NOMO-1 treated with dmso at 0.1 percent for 144 hours (cell line): ENCODE data around the gene MCL1.
"Not testable (repeated sequence)": the region's sequence is repeated elsewhere in the genome, so short reads cannot be mapped to it uniquely, and the experiment has no call there.

Experiments
- DNase-seq: peaks from one replicate; lab custom pipeline; 2025; ENCODE audit not compliant: unreplicated experiment; lab: John Stamatoyannopoulos, UW

MCL1 gene

DNA sequence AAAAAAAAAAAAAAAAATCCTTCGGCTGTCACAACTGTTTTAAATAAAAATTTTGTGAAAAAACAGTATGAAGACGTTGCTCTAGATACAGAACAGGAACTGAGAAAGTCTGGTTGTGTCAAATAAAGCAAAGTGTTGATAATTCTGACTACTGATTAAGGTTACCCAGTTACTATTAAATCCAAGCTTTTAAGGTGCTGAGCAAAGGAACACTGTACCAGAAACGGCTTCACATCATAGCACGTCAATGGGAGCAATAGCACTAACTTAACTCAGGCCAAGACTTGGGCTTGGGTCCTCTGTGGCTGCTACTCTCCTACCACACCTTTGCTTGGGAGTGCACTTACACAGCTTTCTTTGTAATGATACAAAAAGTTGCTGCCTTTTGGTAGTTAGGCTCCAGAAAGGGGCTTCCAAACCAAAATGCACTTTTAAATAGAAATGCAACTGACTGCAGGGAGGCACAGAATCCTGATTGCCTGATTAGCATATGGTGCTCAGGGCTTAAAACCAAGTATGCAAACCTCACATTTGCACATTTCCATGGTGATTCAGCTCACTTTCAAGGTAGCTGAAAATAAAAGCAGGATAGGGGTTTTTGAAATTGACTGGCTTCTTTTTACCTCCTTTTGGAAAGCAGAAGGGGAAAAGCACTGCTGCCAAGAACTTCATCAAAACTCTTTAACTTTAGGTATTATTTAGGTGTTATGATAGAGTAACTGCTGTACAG lies 6.3 kb downstream of the MCL1 start:
- no peak for DNase-seq

DNA sequence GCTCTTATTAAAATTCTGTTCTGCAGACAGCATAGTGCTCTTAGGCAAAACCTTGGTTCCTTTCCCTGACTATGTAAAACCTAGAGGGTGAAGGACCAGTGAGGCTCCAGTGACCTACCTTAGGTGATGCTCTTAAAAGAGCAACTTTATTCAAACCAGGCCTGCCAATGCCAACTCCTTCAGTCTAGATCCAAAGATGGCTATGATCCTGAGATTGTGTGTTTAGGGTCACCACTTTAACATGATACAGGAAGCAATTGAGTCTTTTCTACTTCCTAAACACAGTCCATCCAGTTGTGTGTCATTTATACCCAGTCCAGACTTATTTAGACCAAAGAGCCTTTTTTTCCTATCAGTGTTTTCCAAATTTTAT lies 10.8 kb downstream of the MCL1 start:
- DNase-seq = no peak

DNA sequence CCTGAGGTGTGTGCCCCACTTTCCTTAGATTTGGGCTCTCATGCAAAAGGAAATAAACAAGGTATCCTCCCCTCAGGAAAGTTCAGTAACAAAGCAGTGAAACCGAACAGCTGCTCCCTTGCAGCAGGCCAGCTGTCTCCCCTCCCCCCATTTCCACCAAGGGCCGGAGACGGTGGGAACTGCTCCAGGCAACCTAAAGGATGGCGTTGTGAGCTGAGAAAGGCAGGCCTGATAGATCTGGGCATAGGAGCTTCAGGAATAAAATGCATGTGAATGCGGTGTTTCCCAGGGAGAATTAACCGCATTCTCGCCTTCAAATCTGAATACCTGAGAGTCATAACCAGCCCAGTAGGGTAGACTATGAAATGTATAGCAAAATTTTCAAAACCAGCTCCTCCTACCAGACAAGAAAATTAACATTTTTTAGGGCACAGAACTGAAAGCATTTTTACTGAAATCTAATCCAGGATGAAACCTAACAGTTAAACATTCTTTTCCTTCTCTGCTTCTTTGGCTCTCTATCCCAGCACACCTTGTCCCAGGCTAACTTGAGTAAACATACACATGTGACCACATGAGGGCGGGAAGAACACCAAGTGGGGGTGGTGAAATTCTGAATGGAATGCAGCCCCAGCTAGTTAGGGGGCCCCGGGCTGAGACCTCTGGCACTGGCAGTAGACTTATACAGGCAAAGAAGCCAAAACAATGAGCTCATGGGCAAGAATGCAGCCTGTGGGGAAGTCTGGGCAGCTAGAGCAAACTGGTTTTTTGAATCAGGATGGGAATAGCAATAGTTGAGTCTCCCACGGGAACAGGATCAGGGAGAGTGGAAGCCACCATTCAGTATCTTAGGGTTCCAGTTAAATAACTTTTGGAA lies 11.5 kb downstream of the MCL1 start:
- DNase-seq = no peak

DNA sequence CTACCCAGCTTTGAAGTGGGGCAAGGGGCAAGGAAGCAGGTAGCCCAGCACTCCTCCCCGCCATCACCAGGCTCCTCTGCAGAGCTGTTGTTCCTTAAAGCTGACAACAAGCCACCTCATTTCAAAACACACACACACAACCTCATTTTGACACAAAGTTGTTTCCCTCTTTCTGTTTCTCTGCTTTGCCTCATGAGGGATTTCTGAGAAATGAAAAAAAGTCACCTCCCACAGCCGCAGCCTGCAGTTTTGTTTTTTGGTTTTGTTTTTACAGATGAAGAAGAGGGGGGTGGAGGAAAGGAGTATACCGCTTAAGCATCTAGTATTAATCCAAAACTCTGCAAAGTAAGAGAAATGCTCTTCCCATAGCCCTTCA lies 12.1 kb downstream of the MCL1 start:
- no peak for DNase-seq

DNA sequence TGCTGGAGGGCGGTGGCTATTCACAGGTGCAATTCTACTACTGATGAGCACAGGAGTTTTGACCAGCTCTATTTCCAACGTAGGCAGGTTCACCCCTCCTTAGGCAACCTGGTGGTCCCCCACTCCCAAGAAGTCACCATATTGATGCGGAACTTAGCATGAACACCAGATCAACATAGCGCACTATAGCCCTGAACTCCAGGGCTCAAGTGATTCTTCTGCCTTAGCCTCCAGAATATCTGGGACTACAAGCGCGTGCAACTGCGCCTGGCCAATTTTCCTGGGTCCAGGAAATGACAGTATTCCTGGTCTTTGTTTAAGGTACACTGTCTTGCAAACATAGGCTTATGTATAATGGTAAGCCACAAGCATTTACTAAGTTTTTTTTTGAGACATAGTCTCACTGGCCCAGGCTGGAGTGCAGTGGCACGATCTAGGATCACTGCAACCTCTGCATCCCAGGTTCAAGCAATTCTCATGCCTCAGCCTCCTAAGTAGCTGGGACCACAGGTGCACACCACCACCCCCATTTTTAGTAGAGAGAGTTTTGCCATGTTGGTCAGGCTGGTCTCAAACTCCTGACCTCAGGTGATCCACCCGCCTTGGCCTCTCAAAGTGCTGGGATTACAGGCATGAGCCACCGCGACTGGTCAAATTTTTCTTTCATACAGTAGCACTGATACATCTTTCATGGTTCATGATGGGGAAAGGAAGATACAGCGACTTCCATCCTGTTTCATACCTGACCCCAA lies 12.6 kb downstream of the MCL1 start:
- DNase-seq = no peak

DNA sequence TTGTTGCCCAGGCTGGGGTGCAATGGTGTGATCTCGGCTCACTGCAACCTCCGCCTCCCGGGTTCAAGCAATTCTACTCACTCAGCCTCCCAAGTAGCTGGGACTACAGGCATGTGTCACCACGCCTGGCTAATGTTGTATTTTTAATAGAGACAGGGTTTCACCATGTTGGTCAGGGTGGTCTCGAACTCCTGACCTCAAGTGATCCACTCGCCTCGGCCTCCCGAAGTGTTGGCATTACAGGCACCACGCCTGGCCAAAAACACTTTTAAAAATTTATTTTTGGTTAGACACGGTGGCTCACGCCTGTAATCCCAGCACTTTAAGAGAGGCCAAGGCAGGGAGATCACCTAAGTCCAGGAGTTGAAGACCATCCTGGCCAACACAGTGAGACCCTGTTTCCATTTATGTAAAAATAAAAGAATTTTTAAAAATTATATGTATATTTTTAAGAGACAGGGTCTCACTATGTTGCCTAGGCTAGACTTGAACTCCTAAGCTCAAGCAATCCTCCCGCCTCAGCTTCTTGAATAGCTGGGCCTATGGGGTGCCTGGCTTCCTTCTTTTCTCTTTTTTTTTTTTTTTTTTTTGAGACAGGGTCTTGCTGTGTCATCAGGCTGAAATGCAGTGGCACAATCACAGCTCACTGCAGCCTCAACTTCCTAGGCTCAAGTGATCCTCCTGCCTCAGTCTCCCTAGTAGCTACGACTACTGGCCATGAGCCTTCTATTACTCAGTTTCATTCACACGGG lies 14.0 kb downstream of the MCL1 start:
- DNase-seq = not testable (repeated sequence)

DNA sequence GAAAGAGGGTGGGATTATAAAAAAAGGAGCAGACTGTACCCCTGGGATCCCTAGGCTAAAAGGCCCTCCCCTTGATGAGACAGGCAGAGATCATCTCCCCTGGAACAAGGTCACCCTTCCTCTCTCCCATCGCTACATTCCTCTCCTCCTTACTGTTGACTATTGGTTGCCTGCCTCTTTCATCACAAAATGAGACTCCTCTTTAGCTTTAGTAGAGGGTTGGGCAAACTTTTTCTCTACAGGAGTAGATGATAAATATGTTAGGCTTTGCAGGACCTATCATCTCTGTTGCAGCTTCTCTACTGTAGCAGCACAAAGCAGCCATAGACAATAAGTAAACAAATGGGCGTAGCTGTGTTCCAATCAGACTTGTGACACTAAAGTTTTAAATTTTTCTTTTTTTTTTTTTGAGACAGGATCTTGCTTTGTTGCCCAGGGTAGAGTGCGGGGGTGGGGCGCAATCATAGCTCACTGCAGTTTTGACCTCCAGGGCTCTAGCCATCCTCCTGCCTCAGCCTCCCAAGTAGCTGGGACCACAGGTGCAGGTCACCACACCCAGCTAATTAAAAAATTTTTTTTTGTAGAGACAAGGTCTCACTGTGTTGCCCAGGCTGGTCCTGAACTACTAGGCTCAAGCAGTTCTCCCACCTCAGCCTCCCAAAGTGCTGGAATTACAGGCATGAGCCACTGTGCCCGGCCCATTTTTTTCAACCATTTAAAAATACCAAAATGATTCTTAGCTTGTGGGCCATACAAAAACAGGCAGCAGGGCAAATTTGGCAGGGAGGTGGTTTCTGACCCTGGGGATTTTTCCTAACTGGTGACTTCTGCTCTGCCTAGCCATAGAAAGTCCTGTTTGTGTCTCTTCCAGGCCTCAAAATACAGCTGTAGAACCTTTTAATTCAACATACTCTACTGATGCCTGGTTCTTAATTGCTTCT lies 15.1 kb downstream of the MCL1 start:
- no peak for DNase-seq

DNA sequence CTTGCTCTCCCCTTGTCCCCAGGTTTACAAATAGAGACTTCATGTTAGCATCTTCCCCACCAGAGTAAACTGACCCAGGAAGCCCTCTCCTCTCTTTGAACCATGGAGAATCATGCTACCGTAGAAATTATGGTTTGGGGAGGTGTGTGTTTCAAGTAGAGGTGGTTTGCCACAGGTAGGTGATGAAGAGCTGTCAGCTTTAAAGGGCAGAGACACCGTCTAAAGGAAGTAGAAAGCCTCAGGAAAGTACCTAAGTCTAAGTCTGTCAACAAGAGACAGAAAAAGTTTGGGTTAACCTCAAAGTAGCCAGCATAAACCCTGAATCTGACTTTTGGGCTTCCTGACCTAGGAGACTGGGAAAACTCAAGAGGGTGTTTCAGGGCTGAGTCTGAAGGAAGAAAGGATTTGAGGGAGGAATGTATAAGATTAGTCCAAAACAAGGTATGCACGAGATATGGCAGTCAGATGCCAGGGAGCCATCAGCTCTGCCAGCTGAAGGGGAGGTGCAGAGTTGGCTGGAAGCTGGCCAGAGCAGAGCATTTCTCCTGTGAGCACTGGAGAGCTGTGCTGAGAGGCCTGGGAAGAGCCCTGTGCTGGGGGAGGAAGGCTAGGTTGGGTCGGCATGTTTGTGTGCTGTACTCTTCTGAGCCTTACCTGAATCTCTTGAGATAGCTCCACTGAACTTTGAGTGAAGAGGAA lies 15.9 kb downstream of the MCL1 start:
- no peak for DNase-seq

DNA sequence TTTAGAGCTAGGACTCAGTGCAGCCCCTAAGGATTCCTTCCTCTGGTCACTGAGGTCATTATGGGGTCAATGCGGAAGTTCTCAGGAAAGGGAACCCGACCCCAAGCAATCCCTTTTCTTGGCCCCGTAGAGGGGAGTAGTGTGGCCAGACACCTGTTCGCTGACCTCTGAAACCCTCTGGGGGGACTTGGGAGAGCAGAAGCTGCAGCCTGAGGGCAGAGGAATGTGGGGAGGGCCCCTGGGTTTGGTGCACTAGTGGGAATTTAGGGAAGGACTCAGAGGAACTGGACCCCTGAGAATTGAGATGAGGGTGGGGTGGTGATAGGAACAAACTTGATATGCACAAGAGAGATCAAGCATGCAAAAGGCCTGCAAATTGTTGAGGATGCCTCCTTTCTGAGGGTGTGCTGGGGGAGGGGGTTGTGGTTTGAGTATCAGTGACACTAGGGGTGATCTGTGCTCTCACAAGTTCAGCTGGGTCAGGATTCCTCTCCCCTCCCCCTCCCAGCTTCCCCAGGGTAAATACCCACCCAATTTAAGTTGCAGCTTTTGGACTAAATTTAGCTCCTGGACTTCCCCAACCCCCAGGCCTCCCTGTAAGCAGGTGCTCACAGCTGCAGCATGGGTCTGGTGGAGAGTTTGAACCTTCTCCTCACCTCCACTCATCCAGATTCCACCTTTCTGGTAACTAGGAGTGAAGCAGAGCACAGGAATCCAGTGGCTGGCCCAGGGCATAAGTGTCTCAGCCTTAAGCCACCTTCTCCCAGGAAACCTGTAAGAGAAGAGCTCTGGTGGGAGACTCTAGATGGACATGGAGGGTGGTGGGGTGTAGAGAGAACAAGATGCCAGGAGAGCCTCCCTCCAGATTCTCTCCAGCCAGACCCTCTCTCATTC lies 16.7 kb downstream of the MCL1 start:
- no peak for DNase-seq

DNA sequence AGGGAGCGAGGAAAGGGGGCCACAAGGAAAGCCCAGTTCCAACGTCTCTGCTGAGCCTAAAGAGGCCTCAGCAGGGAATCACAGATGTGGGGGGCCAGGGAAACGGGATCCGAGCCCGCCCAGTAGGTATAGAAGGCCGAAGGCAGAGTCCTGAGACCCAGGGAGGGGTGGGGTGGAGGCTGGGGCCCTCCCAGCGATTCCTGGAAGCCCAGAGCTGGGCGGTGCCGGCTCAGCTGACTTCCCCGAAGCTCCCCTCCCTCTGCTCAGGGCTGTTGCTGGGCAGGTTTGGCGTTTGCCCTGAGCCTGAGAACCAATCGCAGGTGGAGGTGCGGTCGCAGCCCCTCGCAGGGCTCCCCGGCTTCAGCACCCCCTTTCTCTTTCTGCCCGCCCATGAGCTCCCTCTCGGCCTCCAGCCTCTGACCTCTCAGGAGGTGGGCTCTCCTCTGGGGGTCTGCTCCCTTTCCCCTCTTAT lies 17.4 kb downstream of the MCL1 start:
- peak; percentile 25 for DNase-seq

DNA sequence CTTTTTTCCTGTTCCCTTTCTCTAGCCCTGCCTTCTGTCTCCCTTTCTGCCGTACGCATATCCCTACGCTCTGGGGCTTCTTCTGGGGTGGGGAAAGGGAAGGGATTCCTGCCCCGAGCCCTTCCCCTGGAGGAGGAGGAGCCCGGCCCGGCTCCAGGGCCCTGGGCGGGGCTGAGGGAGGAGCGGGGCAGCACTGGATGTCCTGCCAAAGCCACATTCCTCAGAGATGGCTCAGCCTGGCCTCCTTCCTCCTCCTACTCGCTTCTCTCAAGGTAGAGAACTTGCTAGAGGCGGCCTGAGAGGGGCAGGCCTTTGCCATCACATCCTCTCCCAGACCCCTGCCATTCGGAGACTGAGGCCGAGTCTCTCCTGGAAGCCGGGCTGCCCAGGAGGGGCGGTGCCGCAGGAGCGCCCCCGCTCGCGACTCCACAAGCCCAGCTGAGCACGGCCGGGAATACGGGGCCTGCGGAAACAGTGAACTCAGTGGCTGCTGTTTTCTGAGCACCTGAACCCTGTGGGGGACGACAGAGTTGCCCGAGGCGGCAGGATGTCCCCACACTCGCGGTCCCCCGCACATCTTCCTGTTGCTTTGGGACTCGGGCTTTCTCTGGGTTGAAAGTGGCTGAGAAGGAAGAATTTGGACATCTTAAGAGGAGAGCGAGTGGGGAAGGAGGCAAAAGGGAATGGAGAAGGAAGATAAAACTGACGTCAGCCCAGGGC lies 18.0 kb downstream of the MCL1 start:
- no peak for DNase-seq

DNA sequence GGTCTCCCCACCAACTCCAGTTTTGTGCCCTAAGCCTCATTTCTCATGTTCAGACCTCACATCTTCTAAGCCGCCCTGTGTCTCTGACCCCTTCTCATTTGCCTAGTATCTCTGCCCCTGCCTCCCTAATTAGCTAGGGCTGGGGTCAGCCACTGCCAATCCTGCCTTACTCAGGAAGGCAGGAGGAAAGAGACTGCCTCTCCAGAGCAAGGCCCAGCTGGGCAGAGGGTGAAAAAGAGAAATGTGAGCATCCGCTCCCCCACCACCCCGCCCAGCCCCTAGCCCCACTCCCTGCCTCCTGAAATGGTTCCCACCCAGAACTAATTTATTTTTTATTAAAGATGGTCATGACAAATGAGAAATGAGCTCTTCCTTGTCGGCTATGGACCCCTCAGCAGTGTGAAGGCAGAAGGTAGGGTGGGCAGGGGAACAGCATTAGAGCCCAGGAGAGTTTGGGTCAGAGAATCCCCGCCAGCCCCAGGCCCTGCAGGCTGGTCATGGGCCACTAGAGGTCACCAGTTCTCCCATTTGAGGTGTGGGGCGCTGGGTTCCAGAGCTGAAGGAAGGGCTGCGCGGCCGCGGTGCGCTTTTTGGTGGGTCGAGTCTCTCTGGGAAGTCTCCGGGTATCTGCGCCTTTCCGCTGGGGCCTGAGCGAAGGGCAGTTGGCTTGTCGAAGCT lies 18.7 kb downstream of the MCL1 start:
- DNase-seq = peak; percentile 77

DNA sequence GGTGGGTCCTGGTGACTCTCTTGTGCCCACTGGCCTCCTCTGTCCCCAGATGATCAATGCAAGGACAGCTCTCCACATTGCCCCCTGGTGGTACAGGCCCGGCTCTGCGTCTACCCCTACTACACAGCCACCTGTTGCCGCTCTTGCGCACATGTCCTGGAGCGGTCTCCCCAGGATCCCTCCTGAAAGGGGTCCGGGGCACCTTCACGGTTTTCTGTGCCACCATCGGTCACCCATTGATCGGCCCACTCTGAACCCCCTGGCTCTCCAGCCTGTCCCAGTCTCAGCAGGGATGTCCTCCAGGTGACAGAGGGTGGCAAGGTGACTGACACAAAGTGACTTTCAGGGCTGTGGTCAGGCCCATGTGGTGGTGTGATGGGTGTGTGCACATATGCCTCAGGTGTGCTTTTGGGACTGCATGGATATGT lies 19.4 kb downstream of the MCL1 start:
- DNase-seq = no peak

DNA sequence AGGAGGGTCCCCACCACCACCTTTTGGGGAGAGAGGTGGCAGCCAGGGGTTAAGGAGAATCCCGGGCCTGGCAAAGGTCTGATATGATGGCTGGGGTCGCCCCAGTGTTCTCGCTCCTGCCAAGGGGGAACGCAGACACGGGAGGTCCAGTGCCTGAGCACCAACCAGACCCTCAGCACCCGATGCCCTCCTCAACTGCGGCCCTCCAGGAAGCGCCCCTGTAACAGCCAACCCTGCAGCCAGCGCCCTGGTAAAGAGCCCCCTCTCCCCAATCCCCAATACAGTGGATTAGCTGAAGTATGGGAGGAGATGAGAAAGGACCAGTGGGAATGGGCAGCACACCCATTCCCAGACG lies 19.8 kb downstream of the MCL1 start:
- no peak for DNase-seq

DNA sequence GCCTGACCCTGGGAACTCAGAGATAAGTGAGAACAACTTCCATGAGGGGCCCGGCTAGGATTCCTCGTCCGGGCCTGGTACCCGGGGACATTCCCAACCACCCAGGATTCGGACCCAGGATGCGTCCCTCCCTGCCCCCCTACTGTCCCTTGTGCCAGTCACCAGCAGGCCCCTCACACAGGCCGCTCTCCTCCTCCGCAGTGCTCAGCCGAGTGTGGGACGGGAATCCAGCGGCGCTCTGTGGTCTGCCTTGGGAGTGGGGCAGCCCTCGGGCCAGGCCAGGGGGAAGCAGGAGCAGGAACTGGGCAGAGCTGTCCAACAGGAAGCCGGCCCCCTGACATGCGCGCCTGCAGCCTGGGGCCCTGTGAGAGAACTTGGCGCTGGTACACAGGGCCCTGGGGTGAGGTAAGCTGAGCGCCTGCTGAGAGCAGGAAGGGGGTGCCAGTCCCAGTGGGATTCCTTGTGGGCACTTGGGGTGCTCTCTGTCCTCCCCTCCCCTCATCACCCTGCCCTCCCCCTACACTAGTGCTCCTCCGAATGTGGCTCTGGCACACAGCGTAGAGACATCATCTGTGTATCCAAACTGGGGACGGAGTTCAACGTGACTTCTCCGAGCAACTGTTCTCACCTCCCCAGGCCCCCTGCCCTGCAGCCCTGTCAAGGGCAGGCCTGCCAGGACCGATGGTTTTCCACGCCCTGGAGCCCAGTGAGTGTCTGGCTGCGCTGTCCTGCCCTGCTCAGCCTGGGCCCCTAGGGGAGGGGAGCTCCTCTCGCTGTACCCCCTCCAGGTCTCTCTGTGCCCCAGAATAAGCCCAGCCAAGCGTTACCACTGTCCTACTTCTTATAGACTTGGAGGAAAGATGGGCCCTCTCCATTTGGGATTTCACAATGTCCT lies 20.4 kb downstream of the MCL1 start:
- no peak for DNase-seq

DNA sequence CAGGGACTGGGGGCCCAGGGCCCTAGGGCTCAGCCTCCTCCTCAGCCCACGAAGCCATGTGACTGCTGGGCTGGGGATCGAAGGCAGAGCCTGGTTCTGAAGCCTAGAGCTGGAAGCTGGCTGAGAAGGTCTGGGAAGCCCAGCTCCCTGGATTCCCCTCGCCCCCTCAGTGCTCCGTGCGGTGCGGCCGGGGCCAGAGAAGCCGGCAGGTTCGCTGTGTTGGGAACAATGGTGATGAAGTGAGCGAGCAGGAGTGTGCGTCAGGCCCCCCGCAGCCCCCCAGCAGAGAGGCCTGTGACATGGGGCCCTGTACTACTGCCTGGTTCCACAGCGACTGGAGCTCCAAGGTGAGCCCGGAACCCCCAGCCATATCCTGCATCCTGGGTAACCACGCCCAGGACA lies 21.1 kb downstream of the MCL1 start:
- no peak for DNase-seq
